Uterus (tissue), 2 donors: Measurements from ENCODE around the gene ASCC1.

ENCODE experiments used
- POLR2A ChIP-seq, 2 donors: fragments of 450-650 bp; IDR thresholded peaks; one replicate each; pipeline ENCODE4 v1.6.1; 2016; ENCODE audit warnings: antibody characterized with exemption in 2 of 2, mild to moderate bottlenecking in 1 of 2, moderate library complexity in 1 of 2
- TF ChIP-seq, protein P1 (sequence below), 4 experiments: fragments of 200-600 bp in 2 of 4; fragments of 450-650 bp in 2 of 4; sonication (generic) in 2 of 4; IDR thresholded peaks; one replicate each; pipeline ENCODE4 v1.5.1; 2016 to 2019; ENCODE audit warnings: antibody characterized with exemption in 4 of 4, mild to moderate bottlenecking in 2 of 4, moderate library complexity in 1 of 4

DNA sequence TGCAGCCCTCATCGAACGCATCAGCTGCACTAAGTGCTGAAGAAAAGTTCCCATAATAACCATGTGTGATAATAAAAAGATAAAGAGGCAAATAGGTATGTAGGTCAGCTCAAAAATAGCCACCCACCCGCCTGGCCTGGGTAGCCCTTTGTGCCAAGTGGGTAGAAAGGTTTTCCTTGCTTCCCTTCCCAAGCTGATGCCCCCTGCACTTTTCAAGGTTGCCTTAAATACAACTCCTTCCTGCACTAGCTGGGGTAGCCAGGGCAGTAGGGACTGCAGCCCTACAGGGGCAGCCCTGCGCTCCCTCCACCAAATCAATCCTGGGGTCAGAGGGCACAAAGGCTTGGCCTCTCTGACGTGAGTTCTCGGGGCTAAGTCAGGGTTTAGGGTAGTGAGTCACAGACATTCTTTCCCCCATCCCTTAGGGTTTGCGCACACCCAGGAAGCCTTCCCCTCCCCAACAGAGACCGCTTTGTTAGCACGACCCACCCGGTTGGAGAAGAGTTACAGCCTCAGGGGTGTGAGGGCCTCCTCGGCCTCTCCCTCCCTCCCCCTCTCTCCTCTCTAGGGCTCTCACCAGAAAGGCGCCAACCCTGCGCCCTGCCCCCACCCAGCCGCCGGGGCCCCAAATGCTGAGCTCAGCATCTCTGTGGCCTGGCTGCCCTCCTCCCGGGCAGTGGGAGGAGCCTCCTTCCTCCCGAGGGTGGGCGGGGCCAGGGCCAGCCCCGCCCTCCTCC, 44.3 kb upstream of the ASCC1 start:
- no peak for TF ChIP-seq POLR2A (IDR thresholded peaks at IDR 0.05)
- TF ChIP-seq, protein P1, sequence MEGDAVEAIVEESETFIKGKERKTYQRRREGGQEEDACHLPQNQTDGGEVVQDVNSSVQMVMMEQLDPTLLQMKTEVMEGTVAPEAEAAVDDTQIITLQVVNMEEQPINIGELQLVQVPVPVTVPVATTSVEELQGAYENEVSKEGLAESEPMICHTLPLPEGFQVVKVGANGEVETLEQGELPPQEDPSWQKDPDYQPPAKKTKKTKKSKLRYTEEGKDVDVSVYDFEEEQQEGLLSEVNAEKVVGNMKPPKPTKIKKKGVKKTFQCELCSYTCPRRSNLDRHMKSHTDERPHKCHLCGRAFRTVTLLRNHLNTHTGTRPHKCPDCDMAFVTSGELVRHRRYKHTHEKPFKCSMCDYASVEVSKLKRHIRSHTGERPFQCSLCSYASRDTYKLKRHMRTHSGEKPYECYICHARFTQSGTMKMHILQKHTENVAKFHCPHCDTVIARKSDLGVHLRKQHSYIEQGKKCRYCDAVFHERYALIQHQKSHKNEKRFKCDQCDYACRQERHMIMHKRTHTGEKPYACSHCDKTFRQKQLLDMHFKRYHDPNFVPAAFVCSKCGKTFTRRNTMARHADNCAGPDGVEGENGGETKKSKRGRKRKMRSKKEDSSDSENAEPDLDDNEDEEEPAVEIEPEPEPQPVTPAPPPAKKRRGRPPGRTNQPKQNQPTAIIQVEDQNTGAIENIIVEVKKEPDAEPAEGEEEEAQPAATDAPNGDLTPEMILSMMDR (IDR thresholded peaks at IDR 0.05), result no peak
